ENCODE data around the gene ZNF784.

The ZNF784 gene

DNA sequence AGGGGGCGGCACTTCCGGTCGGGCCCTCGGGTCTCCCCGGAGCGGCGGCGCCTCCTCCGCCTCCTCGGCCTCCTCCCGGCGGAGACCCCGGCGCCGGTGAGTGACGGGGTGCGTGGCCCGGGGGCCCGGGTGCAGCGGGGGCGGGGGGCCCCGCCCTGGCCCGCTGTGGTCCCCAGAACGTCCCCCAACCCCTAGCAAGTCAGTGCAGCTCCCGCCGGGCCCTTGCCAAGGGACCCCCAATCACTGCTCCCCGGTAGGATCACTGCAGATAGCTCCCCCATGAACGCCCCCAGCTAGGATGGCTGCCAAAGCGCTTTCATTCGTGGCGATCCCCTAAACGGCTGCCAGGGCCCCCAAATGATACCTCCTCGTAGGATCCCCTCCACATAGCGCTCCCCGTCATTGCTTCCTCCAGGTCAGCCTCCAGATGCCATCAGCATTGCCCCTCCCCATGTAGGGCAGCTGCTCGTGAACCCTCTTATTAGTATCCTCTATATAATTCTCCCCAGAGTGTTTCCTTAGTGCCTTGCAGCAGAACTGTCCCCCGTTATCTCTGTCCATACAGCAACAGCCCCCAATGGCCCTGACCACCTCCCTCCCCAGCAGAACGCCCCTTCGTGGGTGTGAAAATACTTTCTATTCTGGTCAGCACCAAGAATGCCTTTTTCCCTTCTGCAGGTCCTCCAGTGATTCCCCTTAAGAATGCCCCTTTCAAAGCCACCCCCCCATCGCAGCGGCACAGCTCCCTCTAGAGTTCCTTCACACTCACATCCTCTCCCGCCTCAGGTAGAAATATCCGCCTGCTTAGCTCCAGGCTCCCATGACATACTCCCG, 18.5 kb downstream of the ZNF784 start, which contains the start of gene ZNF865:
Gene ZNF865, plus strand, starts transcription at position 11 of the 834 bp plus-strand sequence. CDS start 7,972 bp downstream, outside the sequence.
- Histone ChIP-seq H3K27ac (replicated peaks) (peak within 1 kb of the TSS; percentile 87), H3K4me3 (replicated peaks; ENCODE audit: insufficient read depth, low read length) (peak within 1 kb of the TSS; percentile 88), H3K27me3 (ENCODE audit: insufficient read depth, poor library complexity, severe bottlenecking) (no peaks in the 10 kb centered on the region)
- TF ChIP-seq, protein P1, sequence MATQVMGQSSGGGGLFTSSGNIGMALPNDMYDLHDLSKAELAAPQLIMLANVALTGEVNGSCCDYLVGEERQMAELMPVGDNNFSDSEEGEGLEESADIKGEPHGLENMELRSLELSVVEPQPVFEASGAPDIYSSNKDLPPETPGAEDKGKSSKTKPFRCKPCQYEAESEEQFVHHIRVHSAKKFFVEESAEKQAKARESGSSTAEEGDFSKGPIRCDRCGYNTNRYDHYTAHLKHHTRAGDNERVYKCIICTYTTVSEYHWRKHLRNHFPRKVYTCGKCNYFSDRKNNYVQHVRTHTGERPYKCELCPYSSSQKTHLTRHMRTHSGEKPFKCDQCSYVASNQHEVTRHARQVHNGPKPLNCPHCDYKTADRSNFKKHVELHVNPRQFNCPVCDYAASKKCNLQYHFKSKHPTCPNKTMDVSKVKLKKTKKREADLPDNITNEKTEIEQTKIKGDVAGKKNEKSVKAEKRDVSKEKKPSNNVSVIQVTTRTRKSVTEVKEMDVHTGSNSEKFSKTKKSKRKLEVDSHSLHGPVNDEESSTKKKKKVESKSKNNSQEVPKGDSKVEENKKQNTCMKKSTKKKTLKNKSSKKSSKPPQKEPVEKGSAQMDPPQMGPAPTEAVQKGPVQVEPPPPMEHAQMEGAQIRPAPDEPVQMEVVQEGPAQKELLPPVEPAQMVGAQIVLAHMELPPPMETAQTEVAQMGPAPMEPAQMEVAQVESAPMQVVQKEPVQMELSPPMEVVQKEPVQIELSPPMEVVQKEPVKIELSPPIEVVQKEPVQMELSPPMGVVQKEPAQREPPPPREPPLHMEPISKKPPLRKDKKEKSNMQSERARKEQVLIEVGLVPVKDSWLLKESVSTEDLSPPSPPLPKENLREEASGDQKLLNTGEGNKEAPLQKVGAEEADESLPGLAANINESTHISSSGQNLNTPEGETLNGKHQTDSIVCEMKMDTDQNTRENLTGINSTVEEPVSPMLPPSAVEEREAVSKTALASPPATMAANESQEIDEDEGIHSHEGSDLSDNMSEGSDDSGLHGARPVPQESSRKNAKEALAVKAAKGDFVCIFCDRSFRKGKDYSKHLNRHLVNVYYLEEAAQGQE (IDR thresholded peaks at IDR 0.05; ENCODE audit: insufficient replicate concordance, low read depth): no peak
- TF ChIP-seq SPI1 (IDR thresholded peaks at IDR 0.05; ENCODE audit: borderline replicate concordance, low read depth) (no peak), POLR2AphosphoS5 (IDR thresholded peaks at IDR 0.05; ENCODE audit: low read depth) (no peak; the same call in 1 of the 2 replicates), GABPA (IDR thresholded peaks at IDR 0.05; ENCODE audit: low read depth) (0 out of 2 replicates have a peak, but pooled peaks have one; percentile 17)
- TF ChIP-seq, protein P2, sequence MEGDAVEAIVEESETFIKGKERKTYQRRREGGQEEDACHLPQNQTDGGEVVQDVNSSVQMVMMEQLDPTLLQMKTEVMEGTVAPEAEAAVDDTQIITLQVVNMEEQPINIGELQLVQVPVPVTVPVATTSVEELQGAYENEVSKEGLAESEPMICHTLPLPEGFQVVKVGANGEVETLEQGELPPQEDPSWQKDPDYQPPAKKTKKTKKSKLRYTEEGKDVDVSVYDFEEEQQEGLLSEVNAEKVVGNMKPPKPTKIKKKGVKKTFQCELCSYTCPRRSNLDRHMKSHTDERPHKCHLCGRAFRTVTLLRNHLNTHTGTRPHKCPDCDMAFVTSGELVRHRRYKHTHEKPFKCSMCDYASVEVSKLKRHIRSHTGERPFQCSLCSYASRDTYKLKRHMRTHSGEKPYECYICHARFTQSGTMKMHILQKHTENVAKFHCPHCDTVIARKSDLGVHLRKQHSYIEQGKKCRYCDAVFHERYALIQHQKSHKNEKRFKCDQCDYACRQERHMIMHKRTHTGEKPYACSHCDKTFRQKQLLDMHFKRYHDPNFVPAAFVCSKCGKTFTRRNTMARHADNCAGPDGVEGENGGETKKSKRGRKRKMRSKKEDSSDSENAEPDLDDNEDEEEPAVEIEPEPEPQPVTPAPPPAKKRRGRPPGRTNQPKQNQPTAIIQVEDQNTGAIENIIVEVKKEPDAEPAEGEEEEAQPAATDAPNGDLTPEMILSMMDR (IDR thresholded peaks at IDR 0.05; ENCODE audit: insufficient read depth, low read length): peak; percentile 58
- peak; percentile 65 to 85 for DNase-seq (ENCODE audit: low read depth in 1 of 2, low spot score in 1 of 2)

DNA sequence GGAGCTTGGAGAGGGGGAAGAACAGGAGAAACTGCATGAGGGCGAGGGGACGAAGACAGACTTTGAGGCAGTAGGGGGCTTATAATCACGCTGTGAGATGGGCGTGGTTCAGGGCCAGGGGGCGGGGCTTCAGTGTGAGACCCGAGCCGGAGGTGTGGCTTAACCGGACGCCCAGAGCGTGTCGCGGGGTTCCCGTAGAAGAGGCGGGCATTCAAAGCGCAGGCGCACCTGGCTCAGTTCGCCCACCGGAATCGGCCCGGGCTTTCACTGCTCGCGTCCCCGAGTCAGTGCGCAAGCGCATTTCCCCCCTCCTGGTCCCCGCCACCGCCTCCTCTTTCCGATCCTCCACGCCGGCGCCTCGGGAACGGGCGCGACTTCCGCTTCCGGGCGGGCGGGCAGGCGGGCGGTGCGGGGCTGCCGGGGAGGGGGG, 19.1 kb downstream of the ZNF784 start:
- Histone ChIP-seq H3K27me3 (ENCODE audit: insufficient read depth, poor library complexity, severe bottlenecking) (no peaks in the 10 kb centered on the region), H3K4me3 (replicated peaks; ENCODE audit: insufficient read depth, low read length) (peak overlapping the region; percentile 88), H3K27ac (replicated peaks) (peak overlapping the region; percentile 87)
- DNase-seq (ENCODE audit: low read depth in 1 of 2, low spot score in 1 of 2): peak; percentile 90 to 97
- TF ChIP-seq POLR2AphosphoS5 (IDR thresholded peaks at IDR 0.05; ENCODE audit: low read depth) (0 out of 2 replicates have a peak, but pooled peaks have one; percentile 48), SPI1 (IDR thresholded peaks at IDR 0.05; ENCODE audit: borderline replicate concordance, low read depth) (peak; percentile 57; the same call in 1 of the 2 replicates), GABPA (IDR thresholded peaks at IDR 0.05; ENCODE audit: low read depth) (peak; percentile 83)
- TF ChIP-seq, protein P1 (IDR thresholded peaks at IDR 0.05; ENCODE audit: insufficient replicate concordance, low read depth): no peak
- TF ChIP-seq, protein P2 (IDR thresholded peaks at IDR 0.05; ENCODE audit: insufficient read depth, low read length): no peak

DNA sequence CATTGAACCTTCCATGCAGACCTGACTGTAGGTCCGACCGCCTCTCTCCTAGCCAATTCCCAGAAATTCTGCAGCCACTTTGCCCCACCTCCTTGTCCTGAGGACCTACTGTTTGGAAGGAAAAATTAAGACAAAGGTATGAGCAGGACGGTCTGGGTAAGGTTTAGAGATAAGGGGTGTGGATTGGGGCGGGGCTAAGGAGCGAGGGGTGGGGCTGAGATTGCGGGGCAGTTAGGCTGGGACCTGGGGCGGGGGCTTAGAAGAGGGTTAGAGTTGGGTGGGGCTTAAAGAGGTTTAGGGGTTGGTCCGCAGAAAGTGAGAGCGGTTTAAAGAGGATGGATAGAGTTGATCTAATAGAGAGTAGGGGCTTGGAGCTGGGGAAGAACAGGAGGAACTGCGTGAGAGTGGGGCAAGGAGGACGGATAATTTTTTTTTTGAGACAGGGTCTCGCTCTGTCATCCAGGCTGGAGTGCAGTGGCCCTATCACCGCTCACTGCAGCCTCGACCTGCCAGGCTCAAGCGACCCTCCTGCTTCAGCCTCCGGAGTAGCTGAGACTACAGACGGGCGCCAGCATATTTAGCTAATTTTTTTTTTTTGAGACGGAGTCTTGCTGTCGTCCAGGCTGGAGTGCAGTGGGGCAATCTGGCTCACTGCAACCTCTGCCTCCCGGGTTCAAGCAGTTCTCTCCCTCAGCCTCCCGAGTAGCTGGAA, 20.6 kb downstream of the ZNF784 start:
- Histone ChIP-seq H3K27ac (replicated peaks) (peak overlapping the region; percentile 87), H3K4me3 (replicated peaks; ENCODE audit: insufficient read depth, low read length) (no peak overlapping the region), H3K27me3 (ENCODE audit: insufficient read depth, poor library complexity, severe bottlenecking) (no peaks in the 10 kb centered on the region)
- no peak for DNase-seq (ENCODE audit: low read depth in 1 of 2, low spot score in 1 of 2)
- TF ChIP-seq SPI1 (IDR thresholded peaks at IDR 0.05; ENCODE audit: borderline replicate concordance, low read depth): no peak
- TF ChIP-seq POLR2AphosphoS5 (IDR thresholded peaks at IDR 0.05; ENCODE audit: low read depth): no peak
- TF ChIP-seq GABPA (IDR thresholded peaks at IDR 0.05; ENCODE audit: low read depth): no peak
- TF ChIP-seq, protein P2 (IDR thresholded peaks at IDR 0.05; ENCODE audit: insufficient read depth, low read length): no peak
- TF ChIP-seq, protein P1 (IDR thresholded peaks at IDR 0.05; ENCODE audit: insufficient replicate concordance, low read depth): no peak

Measured in HL-60 (cell line).